CD4-positive, alpha-beta memory T cell (primary cell): ENCODE results near the gene FADS2. TPM values are rescaled to one million over a fixed set of nuclear protein-coding genes. Genes with fewer than 3 reads are reported as not detected.

Source experiments
- CTCF ChIA-PET: fragments of 350-600 bp; sonication (Branson Sonifier 250); formaldehyde crosslinking; loops from one replicate; lab custom pipeline; 2021; ENCODE audit warnings: inconsistent platforms; ENCODE audit not compliant: partially characterized antibody; lab: Charles Lee
- POLR2A ChIA-PET: fragments of 350-600 bp; sonication (Branson Sonifier 250); formaldehyde crosslinking; loops from one replicate; lab custom pipeline; 2021; ENCODE audit not compliant: partially characterized antibody; lab: Charles Lee
- DNase-seq, 5 donors: peaks; one replicate each; pipeline versions ENCODE4 v3.0.0 to v3.0.0-alpha.2; 2020 to 2022; ENCODE audit warnings: mixed read lengths in 1 of 5
- H3K27ac ChIP-seq: one replicate; pipeline ENCODE4 v1.7.0; 2013; ENCODE audit warnings: low read depth, low read length
- H3K27me3 ChIP-seq: 2 replicates; pipeline ENCODE4 v1.7.0; 2013; ENCODE audit warnings: mild to moderate bottlenecking, low read length, moderate library complexity; ENCODE audit not compliant: insufficient read depth
- H3K36me3 ChIP-seq: 2 replicates; pipeline ENCODE4 v1.7.0; 2013; ENCODE audit warnings: mild to moderate bottlenecking, low read length, moderate library complexity; ENCODE audit not compliant: insufficient read depth
- H3K4me1 ChIP-seq: 2 replicates; pipeline ENCODE4 v1.7.0; 2013; ENCODE audit warnings: mild to moderate bottlenecking, low read length, moderate library complexity; ENCODE audit not compliant: insufficient read depth
- H3K4me3 ChIP-seq, 2 donors: one replicate each; pipeline ENCODE4 v1.7.0; 2013; ENCODE audit warnings: low read length in 2 of 2, mild to moderate bottlenecking in 1 of 2
- H3K9me3 ChIP-seq, 2 donors: one replicate each; pipeline ENCODE4 v1.7.0; 2013; ENCODE audit warnings: low read length in 2 of 2, control low read depth in 1 of 2; ENCODE audit not compliant: control insufficient read depth in 1 of 2
- H3K27ac Mint-ChIP-seq, 7 donors: one replicate each; pipeline ENCODE4 v1.8.0; 2020 to 2021; ENCODE audit warnings: mixed read lengths in 7 of 7, mild to moderate bottlenecking in 6 of 7, inconsistent platforms in 3 of 7, moderate library complexity in 3 of 7
- H3K27me3 Mint-ChIP-seq, 2 donors: one replicate each; pipeline ENCODE4 v1.8.0; 2020 to 2021; ENCODE audit warnings: mixed read lengths in 2 of 2
- H3K36me3 Mint-ChIP-seq, 2 donors: one replicate each; pipeline ENCODE4 v1.8.0; 2020 to 2021; ENCODE audit warnings: mixed read lengths in 2 of 2, inconsistent platforms in 1 of 2, mild to moderate bottlenecking in 1 of 2
- H3K4me1 Mint-ChIP-seq, 4 donors: one replicate each; pipeline ENCODE4 v1.8.0; 2020 to 2021; ENCODE audit warnings: mixed read lengths in 4 of 4, mild to moderate bottlenecking in 1 of 4
- H3K4me3 Mint-ChIP-seq, 8 donors: one replicate each; pipeline ENCODE4 v1.8.0; 2020 to 2021; ENCODE audit warnings: mixed read lengths in 8 of 8, mild to moderate bottlenecking in 7 of 8, moderate library complexity in 6 of 8, inconsistent platforms in 3 of 8
- H3K9me3 Mint-ChIP-seq, 8 donors: one replicate each; pipeline ENCODE4 v1.8.0; 2020 to 2021; ENCODE audit warnings: mixed read lengths in 8 of 8, mild to moderate bottlenecking in 5 of 8, inconsistent platforms in 3 of 8, moderate library complexity in 1 of 8
- intact Hi-C: fragments of 100-400 bp; cut with micrococcal nuclease; formaldehyde crosslinking; loops from one replicate; pipeline ENCODE4 v1.15.1; 2023
- polyA plus RNA-seq, 2 donors: library from polyadenylated mRNA; unstranded; fragments of 300-500 nt; fragmentation: Illumina TruSeq; gene quantifications; one replicate each; pipeline ENCODE4 v1.2.3, GENCODE V29; 2021
- total RNA-seq, 2 experiments: library from RNA; stranded (reverse); gene quantifications; one replicate each; pipeline ENCODE4 v1.2.3, GENCODE V29; 2021

Gene FADS2
- under 1 TPM; 0.22 to 0.73 TPM for total RNA-seq
- under 1 TPM; 0.06 to 0.94 TPM for polyA plus RNA-seq

GRCh38 chr11:61827571-61828378 lies at the start of gene FADS2:
TSS of gene FADS2 (plus strand) at chr11:61828300. CDS start at chr11:61828391, 91 bp downstream.
- intact Hi-C loops, result no loop called here
- H3K36me3 ChIP-seq, result no peaks in the 10 kb centered on the region
- Mint-ChIP-seq H3K36me3 (no peaks in the 10 kb centered on the region), H3K9me3 (no peaks in the 10 kb centered on the region), H3K27ac (peak within 1 kb of the TSS in 6 of 7 donors; percentile 46 to 93 (median 58)), H3K4me1 (peaks cover 4 to 28% (median 16%) of the 10 kb centered on the region in 4 donors), H3K27me3 (peaks cover 13 to 22% of the 10 kb centered on the region in 2 donors), H3K4me3 (peak within 1 kb of the TSS; percentile 80 to 89 (median 85))
- H3K4me1 ChIP-seq, result peaks cover 20% of the 10 kb centered on the region
- peak; percentile 46 to 85 (median 67) for DNase-seq
- H3K27me3 ChIP-seq, result peaks cover 3% of the 10 kb centered on the region
- peak within 1 kb of the TSS; percentile 18 for H3K27ac ChIP-seq
- CTCF ChIA-PET, result interaction anchor here (1.3 to 2.2 kb wide), 3 partner anchors 13 to 42 kb away, joined by 3 to 9 read pairs (median 6); no protein-coding TSS in a partner anchor
- H3K9me3 ChIP-seq, result no peaks in the 10 kb centered on the region
- H3K4me3 ChIP-seq, result peak within 1 kb of the TSS; percentile 23 to 49
- POLR2A ChIA-PET, result interaction anchor here (1.2 to 2.8 kb wide), 2 partner anchors 12 to 35 kb away, joined by 3 to 19 read pairs; partner anchors contain the start of genes FADS1, FEN1 and TMEM258

GRCh38 chr11:61778357-61778886 lies 49.7 kb upstream of the FADS2 start:
- H3K4me3 ChIP-seq, result no peak overlapping the region
- no peaks in the 10 kb centered on the region for H3K27me3 Mint-ChIP-seq
- no peak for DNase-seq
- ChIA-PET POLR2A (no interaction called here), CTCF (no interaction called here)
- H3K36me3 ChIP-seq, result no peaks in the 10 kb centered on the region
- intact Hi-C loops, result no loop called here
- peaks cover 0 to 1% of the 10 kb centered on the region in 2 donors for H3K36me3 Mint-ChIP-seq
- H3K27ac Mint-ChIP-seq, result no peak overlapping the region
- H3K27ac ChIP-seq, result no peak overlapping the region
- no peaks in the 10 kb centered on the region for H3K9me3 ChIP-seq
- H3K9me3 Mint-ChIP-seq, result no peaks in the 10 kb centered on the region
- peak overlapping the region in 6 of 8 donors; percentile 43 to 73 (median 68) for H3K4me3 Mint-ChIP-seq
- peaks cover 4 to 20% (median 10%) of the 10 kb centered on the region in 4 donors for H3K4me1 Mint-ChIP-seq
- no peaks in the 10 kb centered on the region for H3K27me3 ChIP-seq
- H3K4me1 ChIP-seq, result peaks cover 13% of the 10 kb centered on the region

GRCh38 chr11:61778920-61779650 lies 49.0 kb upstream of the FADS2 start:
- intact Hi-C loops, result no loop called here
- Mint-ChIP-seq H3K4me3 (peak overlapping the region in 1 of 8 donors; percentile 73), H3K4me1 (peaks cover 4 to 20% (median 10%) of the 10 kb centered on the region in 4 donors), H3K36me3 (peaks cover 0 to 4% of the 10 kb centered on the region in 2 donors), H3K9me3 (no peaks in the 10 kb centered on the region), H3K27ac (no peak overlapping the region), H3K27me3 (no peaks in the 10 kb centered on the region)
- Histone ChIP-seq H3K27me3 (no peaks in the 10 kb centered on the region), H3K9me3 (no peaks in the 10 kb centered on the region), H3K27ac (no peak overlapping the region), H3K36me3 (no peaks in the 10 kb centered on the region), H3K4me3 (no peak overlapping the region), H3K4me1 (peaks cover 13% of the 10 kb centered on the region)
- CTCF ChIA-PET, result interaction anchor here (1.5 kb wide), 1 partner anchor 46 kb away, joined by 4 read pairs; no protein-coding TSS in a partner anchor
- POLR2A ChIA-PET, result no interaction called here
- DNase-seq, result no peak

- H3K27ac ChIP-seq, result no peak overlapping the region
- H3K4me1 ChIP-seq, result peaks cover 13% of the 10 kb centered on the region
- intact Hi-C loops, result no loop called here
- peaks cover 4 to 20% (median 10%) of the 10 kb centered on the region in 4 donors for H3K4me1 Mint-ChIP-seq
- no peaks in the 10 kb centered on the region for H3K9me3 Mint-ChIP-seq
- peak overlapping the region in 2 of 7 donors; percentile 53 to 74 for H3K27ac Mint-ChIP-seq
- H3K27me3 Mint-ChIP-seq, result no peaks in the 10 kb centered on the region
- no peaks in the 10 kb centered on the region for H3K27me3 ChIP-seq
- CTCF ChIA-PET, result interaction anchor here (1.2 to 1.5 kb wide), 3 partner anchors 18 to 302 kb away, joined by 3 to 6 read pairs (median 4); no protein-coding TSS in a partner anchor
- H3K9me3 ChIP-seq, result no peaks in the 10 kb centered on the region
- DNase-seq, result no peak
- H3K36me3 Mint-ChIP-seq, result peaks cover 2 to 12% of the 10 kb centered on the region in 2 donors
- H3K36me3 ChIP-seq, result peaks cover 5% of the 10 kb centered on the region
- H3K4me3 Mint-ChIP-seq, result no peak overlapping the region
- H3K4me3 ChIP-seq, result no peak overlapping the region
- POLR2A ChIA-PET, result interaction anchor here (1.1 to 1.5 kb wide), 2 partner anchors 12 to 13 kb away, joined by 3 to 5 read pairs; no protein-coding TSS in a partner anchor
Measured at GRCh38 chr11:61779666-61780525, 48.2 kb upstream of the FADS2 start.

- H3K36me3 ChIP-seq, result peaks cover 11% of the 10 kb centered on the region
- no peaks in the 10 kb centered on the region for H3K27me3 ChIP-seq
- Mint-ChIP-seq H3K27ac (peak overlapping the region in 1 of 7 donors; percentile 10), H3K36me3 (peaks cover 10 to 19% of the 10 kb centered on the region in 2 donors), H3K4me1 (peaks cover 3 to 20% (median 10%) of the 10 kb centered on the region in 4 donors), H3K9me3 (no peaks in the 10 kb centered on the region), H3K27me3 (no peaks in the 10 kb centered on the region), H3K4me3 (no peak overlapping the region)
- no peaks in the 10 kb centered on the region for H3K9me3 ChIP-seq
- no peak overlapping the region for H3K4me3 ChIP-seq
- ChIA-PET POLR2A (interaction anchor here (1.1 to 1.5 kb wide), 2 partner anchors 11 to 14 kb away, joined by 3 to 5 read pairs; no protein-coding TSS in a partner anchor), CTCF (interaction anchor here (1.2 to 1.5 kb wide), 3 partner anchors 17 to 302 kb away, joined by 3 to 6 read pairs (median 4); no protein-coding TSS in a partner anchor)
- intact Hi-C loops, result no loop called here
- DNase-seq, result no peak
- H3K27ac ChIP-seq, result no peak overlapping the region
- H3K4me1 ChIP-seq, result peaks cover 13% of the 10 kb centered on the region
Measured at GRCh38 chr11:61780581-61781162, 47.4 kb upstream of the FADS2 start.

- no peak overlapping the region for H3K4me3 ChIP-seq
- CTCF ChIA-PET, result no interaction called here
- DNase-seq, result no peak
- POLR2A ChIA-PET, result interaction anchor here (1.5 kb wide), 1 partner anchor 10 kb away, joined by 5 read pairs; no protein-coding TSS in a partner anchor
- H3K36me3 Mint-ChIP-seq, result peaks cover 10 to 25% of the 10 kb centered on the region in 2 donors
- no peaks in the 10 kb centered on the region for H3K9me3 ChIP-seq
- H3K27ac Mint-ChIP-seq, result no peak overlapping the region
- intact Hi-C loops, result no loop called here
- H3K4me1 Mint-ChIP-seq, result peaks cover under 1 to 15% (median 9%) of the 10 kb centered on the region in 4 donors
- peaks cover 12% of the 10 kb centered on the region for H3K4me1 ChIP-seq
- no peak overlapping the region for H3K4me3 Mint-ChIP-seq
- no peaks in the 10 kb centered on the region for H3K27me3 Mint-ChIP-seq
- peaks cover 20% of the 10 kb centered on the region for H3K36me3 ChIP-seq
- H3K27me3 ChIP-seq, result no peaks in the 10 kb centered on the region
- H3K27ac ChIP-seq, result no peak overlapping the region
- H3K9me3 Mint-ChIP-seq, result no peaks in the 10 kb centered on the region
Measured at GRCh38 chr11:61781585-61781984, 46.5 kb upstream of the FADS2 start.
